22Rv1 (cell line): ENCODE data around the gene PTPN3.
A peak's percentile ranks its signal among the peaks of the same experiment; 100 is the strongest.

Experiments used
- H3K27ac ChIP-seq: fragments of 450-650 bp; 2 replicates; pipeline ENCODE4 v1.5.1; 2017
- ZFX ChIP-seq: fragments of 450-650 bp; IDR thresholded peaks from 2 replicates; pipeline ENCODE4 v1.6.1; 2017; ENCODE audit warnings: antibody characterized with exemption, borderline replicate concordance
- TF ChIP-seq, protein P1 (sequence below): fragments of 450-650 bp; IDR thresholded peaks from 2 replicates; pipeline ENCODE4 v1.5.1; 2017; ENCODE audit warnings: mild to moderate bottlenecking

The PTPN3 gene

GRCh38 chr9:109481856-109482255 is 16.3 kb downstream of the PTPN3 start:
- TF ChIP-seq ZFX = no peak
- TF ChIP-seq, protein P1, sequence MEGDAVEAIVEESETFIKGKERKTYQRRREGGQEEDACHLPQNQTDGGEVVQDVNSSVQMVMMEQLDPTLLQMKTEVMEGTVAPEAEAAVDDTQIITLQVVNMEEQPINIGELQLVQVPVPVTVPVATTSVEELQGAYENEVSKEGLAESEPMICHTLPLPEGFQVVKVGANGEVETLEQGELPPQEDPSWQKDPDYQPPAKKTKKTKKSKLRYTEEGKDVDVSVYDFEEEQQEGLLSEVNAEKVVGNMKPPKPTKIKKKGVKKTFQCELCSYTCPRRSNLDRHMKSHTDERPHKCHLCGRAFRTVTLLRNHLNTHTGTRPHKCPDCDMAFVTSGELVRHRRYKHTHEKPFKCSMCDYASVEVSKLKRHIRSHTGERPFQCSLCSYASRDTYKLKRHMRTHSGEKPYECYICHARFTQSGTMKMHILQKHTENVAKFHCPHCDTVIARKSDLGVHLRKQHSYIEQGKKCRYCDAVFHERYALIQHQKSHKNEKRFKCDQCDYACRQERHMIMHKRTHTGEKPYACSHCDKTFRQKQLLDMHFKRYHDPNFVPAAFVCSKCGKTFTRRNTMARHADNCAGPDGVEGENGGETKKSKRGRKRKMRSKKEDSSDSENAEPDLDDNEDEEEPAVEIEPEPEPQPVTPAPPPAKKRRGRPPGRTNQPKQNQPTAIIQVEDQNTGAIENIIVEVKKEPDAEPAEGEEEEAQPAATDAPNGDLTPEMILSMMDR = no peak
- no peak overlapping the region for H3K27ac ChIP-seq

GRCh38 chr9:109479822-109480221 is 18.3 kb downstream of the PTPN3 start:
- no peak for TF ChIP-seq ZFX
- TF ChIP-seq, protein P1 = no peak
- H3K27ac ChIP-seq = 0 out of 2 replicates have a peak overlapping the region, but pooled peaks have one; percentile 4

DNA sequence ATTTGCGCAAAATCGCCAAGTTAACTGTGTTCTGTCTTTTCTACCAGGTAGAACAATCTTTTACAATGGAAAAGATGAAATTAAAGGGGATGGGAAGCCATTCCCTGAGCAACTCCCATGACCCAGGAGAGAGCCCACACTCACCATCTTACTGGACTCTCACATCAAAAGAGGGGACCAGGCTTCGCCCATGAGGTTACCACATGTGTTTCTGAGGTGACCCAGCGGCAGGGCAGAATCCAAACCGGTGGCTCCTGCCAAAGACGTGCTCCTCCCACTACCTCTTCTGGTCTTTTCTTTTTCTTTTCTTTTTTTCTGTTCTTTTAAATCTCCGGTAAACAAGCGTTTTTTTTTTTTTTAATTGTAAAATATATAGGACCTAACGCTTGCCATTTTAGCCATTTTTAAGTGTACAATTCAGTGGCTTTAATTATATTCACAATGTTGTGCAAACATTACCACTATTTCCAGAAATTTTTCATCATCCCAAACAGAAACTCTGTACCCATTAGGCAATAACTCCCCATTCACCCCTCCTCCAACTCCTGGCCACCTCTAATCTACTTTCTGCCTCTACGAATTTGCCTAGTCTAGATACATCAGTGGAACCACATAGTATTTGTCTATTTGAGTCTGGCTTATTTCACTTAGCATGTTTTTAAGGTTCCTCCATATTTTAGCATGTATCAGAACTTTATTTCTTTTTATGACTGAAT is 19.3 kb downstream of the PTPN3 start:
- TF ChIP-seq, protein P1 = no peak
- TF ChIP-seq ZFX = no peak
- H3K27ac ChIP-seq = peak overlapping the region; percentile 90

DNA sequence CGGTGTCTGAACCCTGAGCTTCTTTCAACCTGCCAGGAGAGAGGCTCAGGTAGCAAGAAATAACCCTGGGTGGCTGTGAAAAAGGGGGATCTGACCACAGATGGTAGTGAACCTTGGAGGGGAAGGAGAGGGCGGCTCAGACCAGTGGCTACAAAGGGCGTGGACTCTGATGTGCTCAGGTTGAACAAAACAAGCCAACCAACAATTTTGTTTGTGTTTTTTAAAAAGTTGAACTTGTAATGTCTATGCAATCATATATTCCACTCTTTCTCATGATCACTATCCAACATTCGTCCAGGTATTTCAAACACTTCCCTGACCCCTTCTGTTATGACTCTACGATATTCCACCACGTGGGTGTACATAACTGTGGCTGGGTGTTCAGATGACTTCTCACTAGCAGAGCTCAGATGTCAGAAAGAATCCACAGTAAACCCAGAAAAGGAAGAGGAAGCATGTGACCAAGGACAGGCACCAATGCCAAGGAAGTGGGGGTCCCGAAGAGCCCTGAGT is 20.0 kb downstream of the PTPN3 start:
- peak overlapping the region; percentile 90 for H3K27ac ChIP-seq
- TF ChIP-seq, protein P1 = no peak
- TF ChIP-seq ZFX = no peak

DNA sequence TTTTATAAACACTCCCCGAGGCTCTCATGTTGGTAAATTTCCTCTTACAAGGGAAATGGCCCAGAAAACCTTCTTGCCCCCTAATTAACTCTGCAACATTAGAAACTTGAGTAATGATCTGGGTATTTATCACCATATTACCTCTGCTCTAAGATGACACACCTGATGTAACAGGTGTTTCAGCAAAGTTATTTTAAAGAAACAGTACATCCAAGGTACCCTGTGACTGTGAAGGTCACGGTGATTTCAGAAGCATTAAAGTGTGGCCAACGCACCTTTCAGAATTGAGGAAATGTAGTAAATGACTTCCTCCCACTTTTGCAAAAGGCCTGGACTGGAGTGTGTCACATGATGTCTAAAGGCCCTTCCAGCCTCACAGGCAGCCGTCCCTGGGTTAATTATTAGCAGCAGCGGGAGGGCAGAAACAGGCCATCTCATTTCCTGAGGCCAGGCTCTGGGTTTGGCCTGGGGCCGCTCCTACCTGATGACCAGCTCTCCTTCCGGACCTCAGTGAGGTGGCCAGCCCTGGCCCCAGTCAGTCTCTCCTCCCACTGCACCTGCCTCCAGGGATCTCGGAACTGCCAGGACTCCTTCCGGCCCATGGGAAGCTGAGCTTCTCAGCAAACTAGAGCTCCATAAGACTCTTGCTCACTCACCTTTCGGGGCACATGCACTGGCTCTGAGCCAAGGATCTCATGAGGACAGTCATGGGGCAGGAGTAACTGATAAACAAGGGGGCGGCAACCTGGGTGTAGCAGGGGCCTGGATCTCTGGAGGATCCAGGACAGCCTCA is 20.7 kb downstream of the PTPN3 start:
- TF ChIP-seq, protein P1 = no peak
- H3K27ac ChIP-seq = peak overlapping the region; percentile 90

- peak overlapping the region; percentile 90 for H3K27ac ChIP-seq
- TF ChIP-seq ZFX = no peak
- TF ChIP-seq, protein P1 = no peak
Measured at GRCh38 chr9:109476642-109477257, 21.4 kb downstream of the PTPN3 start.
